H9 (cell line): ENCODE data around the gene PRAMEF17. TPM values are rescaled to one million over a fixed set of nuclear protein-coding genes. Genes with fewer than 3 reads are reported as not detected.
"Not testable (repeated sequence)": the region's sequence is repeated elsewhere in the genome, so short reads cannot be mapped to it uniquely, and the experiment has no call there.

Experiments used
- DNase-seq: peaks from one replicate; pipeline ENCODE4 v3.0.0-alpha.2; 2017
- H2AFZ ChIP-seq: one replicate; pipeline ENCODE4 v1.6.1; 2013; ENCODE audit warnings: mild to moderate bottlenecking, low read length, control low read depth, moderate library complexity
- H2AK5ac ChIP-seq: 2 replicates; pipeline ENCODE4 v1.6.1; 2013; ENCODE audit warnings: low read length, control low read depth, mixed read lengths; ENCODE audit not compliant: insufficient read length
- H2BK120ac ChIP-seq: one replicate; pipeline ENCODE4 v1.6.1; 2013; ENCODE audit warnings: low read depth, mild to moderate bottlenecking, low read length, control low read depth, inconsistent platforms; ENCODE audit not compliant: poor library complexity, severe bottlenecking
- H2BK12ac ChIP-seq: 2 replicates; pipeline ENCODE4 v1.6.1; 2013; ENCODE audit warnings: low read length, control low read depth, mixed read lengths, low read depth; ENCODE audit not compliant: insufficient read length
- H2BK15ac ChIP-seq: 2 replicates; pipeline ENCODE4 v1.6.1; 2013; ENCODE audit warnings: low read depth, low read length, control low read depth
- H2BK20ac ChIP-seq: one replicate; pipeline ENCODE4 v1.6.1; 2013; ENCODE audit warnings: low read depth, mild to moderate bottlenecking, low read length, control low read depth, inconsistent platforms; ENCODE audit not compliant: poor library complexity, severe bottlenecking
- H2BK5ac ChIP-seq: 2 replicates; pipeline ENCODE4 v1.6.1; 2013; ENCODE audit warnings: low read length, control low read depth, mixed read lengths; ENCODE audit not compliant: insufficient read length
- H3K14ac ChIP-seq: 2 replicates; pipeline ENCODE4 v1.6.1; 2013; ENCODE audit warnings: low read length, control low read depth; ENCODE audit not compliant: insufficient read depth
- H3K18ac ChIP-seq: 2 replicates; pipeline ENCODE4 v1.6.1; 2013; ENCODE audit warnings: low read depth, mild to moderate bottlenecking, mixed read lengths, low read length, control low read depth; ENCODE audit not compliant: insufficient read length
- H3K23ac ChIP-seq: 2 replicates; pipeline ENCODE4 v1.6.1; 2013; ENCODE audit warnings: low read length, control low read depth, mixed read lengths, low read depth; ENCODE audit not compliant: insufficient read length
- H3K23me2 ChIP-seq: 2 replicates; pipeline ENCODE4 v1.6.1; 2013; ENCODE audit warnings: low read depth, mild to moderate bottlenecking, mixed read lengths, low read length, control low read depth; ENCODE audit not compliant: insufficient read length, poor library complexity, severe bottlenecking
- H3K27ac ChIP-seq: 2 replicates; pipeline ENCODE4 v1.5.1; 2013; ENCODE audit warnings: low read length, control low read depth, mixed read lengths, low read depth; ENCODE audit not compliant: insufficient read length
- H3K27me3 ChIP-seq: 2 replicates; pipeline ENCODE4 v1.6.1; 2013; ENCODE audit warnings: low read length, control low read depth, inconsistent platforms; ENCODE audit not compliant: insufficient read depth
- H3K4ac ChIP-seq: 2 replicates; pipeline ENCODE4 v1.6.1; 2013; ENCODE audit warnings: low read depth, mild to moderate bottlenecking, control low read depth, inconsistent platforms, low read length, moderate library complexity
- H3K4me1 ChIP-seq: 2 replicates; pipeline ENCODE4 v1.6.1; 2013; ENCODE audit warnings: low read length, control low read depth, inconsistent platforms; ENCODE audit not compliant: insufficient read depth
- H3K4me2 ChIP-seq: 2 replicates; pipeline ENCODE4 v1.6.1; 2013; ENCODE audit warnings: low read length, control low read depth, mixed read lengths; ENCODE audit not compliant: insufficient read length, insufficient read depth
- H3K56ac ChIP-seq: 2 replicates; pipeline ENCODE4 v1.6.1; 2013; ENCODE audit warnings: low read depth, mild to moderate bottlenecking, mixed read lengths, low read length, control low read depth; ENCODE audit not compliant: insufficient read length
- H3K79me1 ChIP-seq: 2 replicates; pipeline ENCODE4 v1.6.1; 2013; ENCODE audit warnings: low read depth, mild to moderate bottlenecking, moderate library complexity, low read length, control low read depth, inconsistent platforms; ENCODE audit not compliant: insufficient read depth, poor library complexity, severe bottlenecking
- H3K79me2 ChIP-seq: 2 replicates; pipeline ENCODE4 v1.6.1; 2013; ENCODE audit warnings: low read length, control low read depth, inconsistent platforms; ENCODE audit not compliant: insufficient read depth
- H3K9ac ChIP-seq: 2 replicates; pipeline ENCODE4 v1.6.1; 2013; ENCODE audit warnings: low read length, control low read depth, mixed read lengths; ENCODE audit not compliant: insufficient read length; ENCODE audit errors: extremely low read depth
- H3K9me3 ChIP-seq: one replicate; pipeline ENCODE4 v1.6.1; 2013; ENCODE audit warnings: low read depth, low read length, inconsistent platforms; ENCODE audit not compliant: control insufficient read depth
- H3T11ph ChIP-seq: one replicate; pipeline ENCODE4 v1.6.1; 2013; ENCODE audit warnings: mild to moderate bottlenecking, low read length, control low read depth, inconsistent platforms
- H4K20me1 ChIP-seq: one replicate; pipeline ENCODE4 v1.6.1; 2013; ENCODE audit not compliant: control insufficient read depth, insufficient read length, insufficient read depth
- H4K5ac ChIP-seq: 2 replicates; pipeline ENCODE4 v1.6.1; 2013; ENCODE audit warnings: low read depth, mild to moderate bottlenecking, mixed read lengths, low read length, control low read depth; ENCODE audit not compliant: insufficient read length
- H4K8ac ChIP-seq: replicated peaks from 2 replicates; pipeline ENCODE4 v1.6.1; 2013; ENCODE audit warnings: low read length, control low read depth, mixed read lengths, low read depth; ENCODE audit not compliant: insufficient read length
- H4K91ac ChIP-seq: 2 replicates; pipeline ENCODE4 v1.6.1; 2013; ENCODE audit warnings: low read depth, mild to moderate bottlenecking, moderate library complexity, mixed read lengths, low read length, control low read depth; ENCODE audit not compliant: insufficient read length
- H3K27ac Mint-ChIP-seq, 3 experiments: 2 replicates in 2 of 3; 3 replicates in 1 of 3; pipeline ENCODE4 v1.8.0; 2020 to 2021; ENCODE audit warnings: mixed read lengths in 3 of 3, mild to moderate bottlenecking in 1 of 3, moderate library complexity in 1 of 3
- H3K27me3 Mint-ChIP-seq: 2 replicates; pipeline ENCODE4 v1.8.0; 2021; ENCODE audit warnings: low read depth, mild to moderate bottlenecking, moderate library complexity, mixed read lengths
- H3K36me3 Mint-ChIP-seq, 3 experiments: 2 replicates in 2 of 3; 3 replicates in 1 of 3; pipeline ENCODE4 v1.8.0; 2020 to 2021; ENCODE audit warnings: low read depth in 3 of 3, mixed read lengths in 3 of 3; ENCODE audit not compliant: insufficient read depth in 1 of 3
- H3K4me1 Mint-ChIP-seq, 2 experiments: 2 replicates each; pipeline ENCODE4 v1.8.0; 2020; ENCODE audit warnings: mixed read lengths in 2 of 2
- H3K4me3 Mint-ChIP-seq, 2 experiments: 2 replicates in 1 of 2; 3 replicates in 1 of 2; pipeline ENCODE4 v1.8.0; 2020 to 2021; ENCODE audit warnings: mild to moderate bottlenecking in 2 of 2, mixed read lengths in 2 of 2, moderate library complexity in 1 of 2
- H3K9me3 Mint-ChIP-seq, 2 experiments: 2 replicates in 1 of 2; 3 replicates in 1 of 2; pipeline ENCODE4 v1.8.0; 2020; ENCODE audit warnings: mild to moderate bottlenecking in 2 of 2, mixed read lengths in 2 of 2, moderate library complexity in 1 of 2
- WGBS: extraction: QIAGEN DNeasy Blood & Tissue Kit; methylation state at CpG from one replicate; pipeline ENCODE4 v1.1.7; 2013; ENCODE audit warnings: missing lambda C conversion rate, low lambda C conversion rate, mixed read lengths; ENCODE audit not compliant: insufficient read length; ENCODE audit errors: extremely low coverage; 5-methylcytosine and 5-hydroxymethylcytosine counted together
- total RNA-seq: library from RNA; stranded (reverse); gene quantifications from 2 replicates; pipeline ENCODE4 v1.2.1, GENCODE V29; 2021

PRAMEF17 gene
- total RNA-seq, 1 experiment from 2014 or later = not detected

DNA sequence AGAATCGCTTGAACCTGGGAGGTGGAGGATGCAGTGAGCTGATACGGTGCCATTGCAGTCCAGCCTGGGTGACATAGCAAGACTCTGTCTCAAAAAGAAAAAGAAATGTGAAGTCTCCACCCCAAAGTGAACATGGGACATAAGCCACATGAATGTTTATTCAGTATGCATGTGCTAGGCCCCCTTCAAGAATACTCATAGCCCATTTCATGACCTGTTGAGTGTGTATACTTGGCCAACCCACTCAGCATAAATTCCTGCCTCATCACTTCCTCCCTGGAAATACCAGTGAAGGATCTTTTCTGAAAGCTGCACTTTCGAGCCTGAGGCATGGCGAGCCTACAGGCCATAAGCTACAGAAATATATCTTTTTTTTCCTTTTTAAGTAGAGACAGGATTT is 24.5 kb upstream of the PRAMEF17 start:
- not testable (repeated sequence) for H3K23ac ChIP-seq, H3K9ac ChIP-seq, H3K4me1 ChIP-seq, H4K8ac ChIP-seq, H3K4me3 Mint-ChIP-seq, H3K18ac ChIP-seq, DNase-seq, H3K27me3 ChIP-seq, H2BK12ac ChIP-seq, H3K79me1 ChIP-seq, H2AFZ ChIP-seq, H2BK20ac ChIP-seq, H3K27me3 Mint-ChIP-seq, H4K91ac ChIP-seq, H3K14ac ChIP-seq, H3K23me2 ChIP-seq, H3K4ac ChIP-seq, H3K56ac ChIP-seq, H2BK5ac ChIP-seq, H4K20me1 ChIP-seq, H2AK5ac ChIP-seq, H3K27ac Mint-ChIP-seq, H4K5ac ChIP-seq, H3K4me2 ChIP-seq, H3K79me2 ChIP-seq, H3T11ph ChIP-seq, H2BK120ac ChIP-seq, H3K27ac ChIP-seq, H3K4me1 Mint-ChIP-seq, H2BK15ac ChIP-seq
- peaks cover 0 to 11% (median under 1%) of the 10 kb centered on the region in 3 experiments; a peak in 4 of 7 replicates for H3K36me3 Mint-ChIP-seq
- H3K9me3 Mint-ChIP-seq = peaks cover 33 to 50% of the 10 kb centered on the region in 2 experiments
- H3K9me3 ChIP-seq = peaks cover 15% of the 10 kb centered on the region
- no CpG with 5 or more reads among the region's 4 CpGs for WGBS

DNA sequence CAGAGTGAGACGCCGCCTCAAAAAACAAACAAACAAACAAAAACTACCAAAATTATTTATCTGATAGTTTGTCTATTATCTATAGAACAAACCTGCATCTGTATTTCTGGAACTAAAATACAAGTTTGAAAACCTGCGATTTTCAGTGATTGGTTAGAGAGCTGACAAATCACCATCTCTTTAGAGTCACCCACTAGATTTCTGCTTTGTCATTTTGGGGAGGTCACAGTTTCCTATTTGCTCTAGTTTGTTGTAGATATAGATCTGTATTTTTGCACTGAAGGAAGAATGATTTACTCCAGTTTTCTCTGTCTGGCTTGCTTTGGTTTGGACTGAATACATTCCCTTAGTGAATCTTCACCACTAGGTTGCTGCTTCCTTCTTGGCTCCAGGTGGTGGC is 22.9 kb upstream of the PRAMEF17 start:
- H3K4me1 ChIP-seq, H4K91ac ChIP-seq, H3K14ac ChIP-seq, H3K79me1 ChIP-seq, H3K4ac ChIP-seq, H3K23ac ChIP-seq, H3K27ac ChIP-seq, H3K79me2 ChIP-seq, H2AK5ac ChIP-seq, H3K56ac ChIP-seq, H3K4me2 ChIP-seq, H2AFZ ChIP-seq, H3K23me2 ChIP-seq, H3K27me3 ChIP-seq, H2BK5ac ChIP-seq, H3K27me3 Mint-ChIP-seq, H2BK120ac ChIP-seq, H4K5ac ChIP-seq, H4K8ac ChIP-seq, DNase-seq, H3K4me1 Mint-ChIP-seq, H4K20me1 ChIP-seq, H2BK12ac ChIP-seq, H2BK15ac ChIP-seq, H3K4me3 Mint-ChIP-seq, H3K9ac ChIP-seq, H3K18ac ChIP-seq, H3T11ph ChIP-seq, H3K27ac Mint-ChIP-seq, H2BK20ac ChIP-seq: not testable (repeated sequence)
- H3K9me3 Mint-ChIP-seq = peaks cover 43 to 57% of the 10 kb centered on the region in 2 experiments
- H3K9me3 ChIP-seq = peaks cover 25% of the 10 kb centered on the region
- WGBS = no CpG with 5 or more reads among the region's 3 CpGs
- peaks cover 0 to 15% (median 5%) of the 10 kb centered on the region in 3 experiments; a peak in 5 of 7 replicates for H3K36me3 Mint-ChIP-seq
